NCI-H82 treated with DMSO at 0.1 percent for 48 hours (cell line): ENCODE results near the gene CLDN7.

Source experiments
- DNase-seq: peaks from one replicate; lab custom pipeline; 2025; ENCODE audit not compliant: unreplicated experiment; lab: John Stamatoyannopoulos, UW

CLDN7 gene, protein sequence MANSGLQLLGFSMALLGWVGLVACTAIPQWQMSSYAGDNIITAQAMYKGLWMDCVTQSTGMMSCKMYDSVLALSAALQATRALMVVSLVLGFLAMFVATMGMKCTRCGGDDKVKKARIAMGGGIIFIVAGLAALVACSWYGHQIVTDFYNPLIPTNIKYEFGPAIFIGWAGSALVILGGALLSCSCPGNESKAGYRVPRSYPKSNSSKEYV

DNA sequence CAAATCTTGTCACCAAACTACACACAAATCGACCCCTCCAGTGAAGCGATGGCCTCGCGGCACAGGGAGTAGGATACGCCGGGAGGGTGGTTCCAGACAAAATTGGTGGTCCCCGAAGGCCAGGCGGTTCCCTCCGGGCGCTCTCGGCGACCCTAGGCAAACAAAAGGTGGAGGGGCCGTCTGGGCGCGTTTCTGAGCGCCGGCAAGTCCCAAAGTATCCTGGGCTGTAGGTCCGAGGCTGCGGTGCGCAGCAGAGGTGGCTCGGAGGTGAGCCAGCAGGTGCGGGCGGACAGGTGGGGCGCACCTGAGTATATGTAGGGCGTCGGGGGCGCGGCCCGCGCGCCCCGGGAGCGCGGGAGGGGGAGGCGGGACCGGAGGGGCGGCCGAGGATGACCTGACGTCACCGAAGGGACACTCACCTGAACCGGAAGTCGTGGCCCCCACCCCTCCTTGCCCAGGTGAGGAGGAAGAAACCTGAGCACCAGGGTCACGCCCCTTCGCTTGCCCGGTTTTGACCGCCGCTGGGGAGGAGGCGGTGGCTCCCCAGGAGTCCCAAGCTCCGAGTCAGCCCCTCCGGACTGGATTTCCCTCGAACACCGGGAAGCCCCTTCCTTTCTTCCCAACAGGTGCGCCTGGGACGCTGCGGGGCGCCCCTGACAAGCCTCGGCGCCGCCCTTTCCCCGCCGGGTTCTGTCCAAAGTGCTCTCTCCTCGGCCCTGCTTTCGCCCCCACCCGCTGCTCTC, at the start of gene CLDN7:
Gene CLDN7, minus strand, starts transcription at position 287 of the 743 bp plus-strand sequence. CDS start 435 bp downstream, outside the sequence.
- DNase-seq: no peak

DNA sequence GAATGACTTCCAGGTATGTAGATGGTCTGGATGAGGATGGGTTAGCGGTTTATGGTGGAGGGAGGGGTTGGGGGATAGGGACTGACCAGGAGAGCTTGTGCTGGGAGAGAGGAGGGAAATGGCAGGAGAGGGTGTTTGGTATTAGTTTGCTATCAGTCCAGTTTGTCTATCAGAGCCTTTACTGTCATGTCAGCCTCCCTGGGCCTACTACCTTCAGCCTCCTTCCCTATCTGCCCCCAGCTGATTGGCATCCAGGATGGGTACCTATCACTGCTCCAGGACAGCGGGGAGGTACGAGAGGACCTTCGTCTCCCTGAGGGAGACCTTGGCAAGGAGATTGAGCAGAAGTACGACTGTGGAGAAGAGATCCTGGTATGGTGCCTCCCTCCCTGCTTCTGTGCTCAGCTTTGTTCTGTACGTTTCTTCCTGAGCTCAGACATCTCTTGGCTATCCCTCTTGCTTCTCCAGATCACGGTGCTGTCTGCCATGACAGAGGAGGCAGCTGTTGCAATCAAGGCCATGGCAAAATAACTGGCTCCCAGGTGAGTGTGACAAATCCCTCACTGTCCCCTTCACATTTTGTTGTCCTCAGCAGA, 48.9 kb upstream of the CLDN7 start:
- DNase-seq: no peak

DNA sequence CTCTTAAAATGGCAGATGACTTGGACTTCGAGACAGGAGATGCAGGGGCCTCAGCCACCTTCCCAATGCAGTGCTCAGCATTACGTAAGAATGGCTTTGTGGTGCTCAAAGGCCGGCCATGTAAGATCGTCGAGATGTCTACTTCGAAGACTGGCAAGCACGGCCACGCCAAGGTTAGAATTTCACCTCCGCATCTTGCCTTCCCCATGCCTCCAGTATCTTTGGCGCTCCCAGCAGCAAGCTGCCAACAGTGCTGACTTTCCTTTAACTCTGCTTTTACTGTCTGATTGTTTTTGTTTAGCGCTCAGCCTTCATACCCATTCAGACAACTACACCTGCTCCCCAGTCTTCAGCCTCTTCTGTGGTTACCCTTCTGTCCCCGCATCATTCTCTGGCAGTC, 47.4 kb upstream of the CLDN7 start:
- no peak for DNase-seq

DNA sequence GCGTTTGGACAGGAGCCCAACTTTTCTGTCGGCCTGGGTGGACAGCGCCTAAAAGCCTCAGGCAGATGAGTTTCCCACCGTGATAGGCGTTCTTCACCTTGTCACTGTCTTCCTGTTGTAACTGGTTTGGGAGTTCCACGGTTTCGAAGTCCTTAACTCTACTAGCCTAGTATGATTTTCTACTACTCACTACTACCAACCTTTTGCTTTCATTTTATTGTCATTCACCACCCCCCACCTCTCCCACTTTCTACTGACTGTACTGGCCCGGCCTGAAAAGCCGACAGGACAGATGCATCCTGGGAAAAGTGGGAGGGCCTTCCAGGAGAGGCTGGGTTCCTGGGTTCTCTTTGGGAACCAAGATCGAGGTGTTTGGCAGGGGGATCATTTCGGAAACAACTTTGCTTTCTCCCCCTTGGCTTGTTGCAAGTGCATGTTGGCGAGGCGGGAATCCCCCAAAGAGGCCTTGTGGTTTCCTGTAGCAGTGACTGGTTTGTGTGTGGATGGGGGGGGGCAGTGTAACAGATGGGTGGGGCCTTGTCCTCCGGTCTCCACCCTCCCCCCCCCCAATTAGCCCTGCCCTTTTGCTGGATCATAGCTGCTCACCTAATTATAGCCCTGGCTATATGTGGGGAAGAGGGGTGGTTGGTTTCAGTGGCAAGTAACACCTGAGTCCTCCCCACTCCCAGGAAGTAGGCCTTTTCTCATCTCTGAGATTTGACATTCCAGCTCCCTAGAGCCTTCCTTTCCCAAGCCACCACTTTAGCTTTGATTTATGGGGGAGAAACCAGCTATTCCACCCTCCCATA, 46.6 kb upstream of the CLDN7 start:
- DNase-seq: peak; percentile 60

DNA sequence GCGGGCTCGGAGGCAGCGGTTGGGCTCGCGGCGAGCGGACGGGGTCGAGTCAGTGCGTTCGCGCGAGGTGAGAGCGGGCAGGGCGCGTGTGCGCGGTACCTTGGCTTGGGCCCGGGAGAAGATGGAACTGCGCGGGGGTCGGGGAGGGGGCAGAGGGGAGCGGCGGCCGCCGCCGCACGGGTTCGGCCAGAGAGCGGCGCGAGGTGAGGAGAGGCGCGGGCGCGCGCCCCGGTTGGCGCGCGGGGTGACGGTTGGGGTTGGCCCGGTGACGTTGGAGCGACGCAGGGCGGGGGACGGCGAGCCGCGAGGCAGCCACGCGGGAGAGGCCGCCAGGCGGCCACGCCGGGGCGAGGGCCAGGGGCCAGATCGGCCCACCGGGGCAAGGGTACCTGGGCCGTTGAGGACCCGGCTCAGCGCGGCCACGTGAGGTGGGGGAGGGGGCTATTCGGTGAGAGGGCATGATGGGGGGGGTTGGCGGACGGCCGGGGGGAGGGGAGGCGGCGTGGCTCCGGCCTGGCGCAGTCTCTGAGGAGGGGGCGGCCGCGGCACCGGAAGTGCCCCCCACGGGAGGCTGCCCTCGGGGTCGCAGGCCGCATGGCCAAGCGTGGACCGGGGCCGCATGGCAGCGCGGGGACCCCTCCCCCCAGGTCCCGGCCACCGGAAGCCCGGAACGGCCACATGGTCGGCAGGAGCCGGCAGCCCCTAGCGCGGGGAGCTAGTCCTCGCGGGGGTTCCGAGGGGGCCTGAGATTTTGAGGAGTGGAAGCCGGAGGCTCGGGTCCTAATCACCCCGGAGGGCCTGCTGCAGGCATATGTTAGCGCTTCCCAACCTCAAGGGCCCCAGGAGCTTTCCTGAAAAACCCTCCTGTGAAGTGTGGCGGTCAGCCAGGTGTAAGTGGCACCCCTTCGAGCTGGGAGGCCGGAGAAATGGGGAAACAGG, 45.7 kb upstream of the CLDN7 start:
- no peak for DNase-seq

DNA sequence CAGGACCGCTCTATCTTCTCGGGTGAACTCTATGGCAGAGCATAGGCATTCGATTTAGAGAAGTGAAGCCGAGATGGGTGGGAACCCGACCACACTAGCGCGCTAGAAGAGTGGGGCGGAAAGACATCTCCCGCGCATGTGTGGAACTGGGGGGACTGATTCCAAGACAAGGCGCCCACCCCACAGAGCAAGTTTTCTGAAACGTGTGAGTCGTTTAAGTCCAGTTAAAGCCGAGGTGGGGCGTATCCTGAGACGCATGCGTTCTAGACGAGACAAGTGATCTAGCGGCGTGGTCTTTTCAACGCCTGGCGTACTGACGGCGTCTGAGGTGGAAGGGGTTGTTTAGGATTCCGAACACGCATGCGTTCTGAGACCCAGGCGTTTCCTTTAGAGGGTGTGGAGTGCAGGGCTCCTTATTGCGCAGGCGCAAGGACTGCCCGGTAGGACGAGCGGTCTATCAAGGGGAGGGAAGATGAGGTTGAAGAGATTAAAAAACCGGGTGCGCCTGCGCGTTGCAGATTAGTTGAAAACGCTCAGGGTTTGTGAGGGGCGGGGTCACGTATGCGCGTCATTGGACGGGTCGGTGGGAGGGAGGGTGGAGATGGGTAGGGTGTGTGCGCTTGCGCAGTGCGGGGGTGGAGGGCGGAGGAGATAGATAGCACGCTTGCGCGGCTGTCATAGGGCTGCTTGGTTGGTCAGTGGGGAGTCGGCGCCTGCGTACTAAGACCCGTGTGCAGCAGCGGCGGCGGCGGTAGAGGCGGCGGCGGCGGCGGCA, 44.8 kb upstream of the CLDN7 start, which contains the start of gene EIF5A:
Gene EIF5A, plus strand, starts transcription at position 718 of the 775 bp plus-strand sequence. CDS start 2,008 bp downstream, outside the sequence.
- peak; percentile 100 for DNase-seq

DNA sequence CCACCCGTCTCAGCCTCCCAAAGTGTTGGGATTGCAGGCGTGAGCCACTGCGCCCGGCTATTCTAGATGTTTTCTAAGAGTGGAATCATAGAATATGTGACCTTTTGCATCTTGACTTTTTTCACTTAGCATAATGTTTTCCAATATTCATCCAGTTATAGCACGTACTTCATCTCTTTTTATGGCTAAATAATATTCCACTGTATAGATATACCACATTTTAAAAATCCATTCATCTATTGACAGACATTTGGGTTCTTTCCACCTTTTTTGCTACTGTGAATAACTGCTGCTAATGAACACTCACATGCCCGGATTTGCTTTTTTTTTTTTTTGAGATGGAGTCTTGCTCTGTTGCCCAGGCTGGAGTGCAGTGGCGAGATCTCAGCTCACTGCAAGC, 41.9 kb upstream of the CLDN7 start:
- DNase-seq: no peak

DNA sequence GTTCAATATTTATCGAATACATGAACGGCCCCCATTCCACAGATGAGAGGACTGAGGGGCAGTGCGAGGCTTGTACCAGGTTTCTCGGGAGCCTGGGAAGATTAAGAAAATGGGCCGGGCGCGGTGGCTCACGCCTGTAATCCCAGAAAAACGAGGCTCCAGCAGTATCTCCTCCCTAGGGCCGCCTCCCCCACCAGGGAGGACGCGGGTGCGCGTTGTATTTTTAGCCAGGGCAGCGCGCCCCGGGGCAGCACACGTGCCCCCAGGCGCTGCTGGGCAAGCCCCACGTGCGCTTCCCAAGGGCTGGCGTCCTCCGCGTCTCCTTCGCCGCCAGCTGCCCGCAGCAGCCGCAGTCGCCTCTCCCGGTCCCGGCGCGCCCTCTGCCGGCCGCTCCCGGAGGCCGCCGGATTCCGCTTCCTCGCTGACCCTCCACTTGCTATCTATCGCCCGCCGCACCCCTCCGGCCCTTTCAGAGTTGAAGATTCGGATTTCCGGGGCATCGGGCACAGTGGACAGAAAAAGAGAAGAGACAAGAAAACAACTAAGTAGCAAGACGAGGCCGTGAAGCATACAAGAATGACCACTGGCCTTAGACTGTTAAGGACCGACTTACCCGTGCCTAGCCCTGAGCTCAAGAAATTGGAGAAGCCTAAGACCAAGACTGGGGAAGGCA, 34.0 kb upstream of the CLDN7 start:
- peak; percentile 77 for DNase-seq

DNA sequence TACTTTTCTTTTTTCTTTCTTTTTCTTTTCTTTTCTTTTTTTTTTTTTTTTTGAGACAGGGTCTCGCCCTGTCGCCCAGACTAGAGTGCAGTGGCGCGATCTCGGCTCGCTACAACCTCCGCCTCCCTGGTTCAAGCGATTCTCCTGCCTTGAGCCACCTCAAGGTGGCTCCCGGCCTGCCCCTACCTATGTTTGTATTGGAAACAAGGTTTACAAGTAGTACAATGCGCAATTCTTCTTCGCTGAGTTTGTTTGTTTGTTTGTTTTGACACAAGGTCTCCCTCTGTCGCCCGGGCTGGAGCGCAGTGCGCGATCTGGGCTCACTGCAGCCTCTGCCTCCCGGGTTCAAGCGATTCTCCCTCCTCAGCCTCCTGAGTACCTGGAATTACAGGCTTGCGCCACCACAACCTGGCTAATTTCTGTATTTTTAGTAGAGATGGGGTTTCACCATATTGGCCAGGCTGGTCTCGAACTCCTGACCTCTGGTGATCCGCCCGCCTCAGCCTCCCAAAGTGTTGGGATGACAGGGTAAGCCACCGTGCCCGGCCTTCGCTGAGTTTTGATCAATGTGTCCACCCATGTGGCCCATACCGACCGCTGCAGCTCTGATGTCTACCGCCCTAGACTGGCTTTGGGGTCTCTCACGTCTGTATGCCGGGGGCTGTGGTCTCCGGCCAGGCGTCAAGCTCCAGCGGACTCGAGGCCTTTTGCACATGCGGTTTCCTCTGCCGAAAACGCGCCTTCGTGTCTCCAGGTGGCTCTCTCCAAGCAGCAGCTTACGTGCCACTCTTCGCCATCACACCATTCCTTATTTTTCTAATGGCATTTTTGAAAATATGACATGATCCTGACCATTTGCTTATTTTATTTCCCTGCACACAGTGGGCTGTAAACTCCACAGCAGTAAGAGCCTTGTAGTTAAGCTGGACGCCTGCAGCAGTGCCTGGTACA, 33.2 kb upstream of the CLDN7 start:
- no peak for DNase-seq

DNA sequence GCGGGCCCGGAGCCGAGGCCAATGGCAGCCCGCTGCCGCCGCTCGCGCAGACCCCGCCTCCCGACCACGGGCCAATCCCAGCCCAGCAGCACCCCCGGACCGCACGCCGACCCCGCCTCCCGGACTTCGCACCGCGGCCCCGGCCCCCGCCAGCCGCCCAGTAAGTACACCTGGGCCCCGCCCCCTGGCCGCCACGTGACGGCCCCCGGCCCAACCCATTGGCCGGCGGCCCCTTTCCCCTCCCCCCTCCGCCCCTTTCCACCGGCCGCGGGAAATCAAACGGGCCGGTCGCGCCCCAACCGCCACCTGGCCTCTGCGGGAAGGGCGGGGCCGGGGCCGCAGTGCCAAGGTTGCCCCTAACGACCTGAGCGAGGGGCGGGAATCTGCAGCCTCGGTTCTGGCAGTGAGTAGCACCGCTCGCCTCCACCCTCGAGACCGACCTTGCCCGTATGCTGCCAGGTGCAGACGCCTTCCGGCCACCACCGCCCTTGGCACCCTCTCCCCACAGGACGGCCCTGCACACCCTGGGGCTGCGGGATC, 32.4 kb upstream of the CLDN7 start, which contains the start of gene YBX2:
Gene YBX2, minus strand, starts transcription at position 26 of the 540 bp plus-strand sequence. CDS start 139 bp downstream, outside the sequence.
- DNase-seq: peak; percentile 77

DNA sequence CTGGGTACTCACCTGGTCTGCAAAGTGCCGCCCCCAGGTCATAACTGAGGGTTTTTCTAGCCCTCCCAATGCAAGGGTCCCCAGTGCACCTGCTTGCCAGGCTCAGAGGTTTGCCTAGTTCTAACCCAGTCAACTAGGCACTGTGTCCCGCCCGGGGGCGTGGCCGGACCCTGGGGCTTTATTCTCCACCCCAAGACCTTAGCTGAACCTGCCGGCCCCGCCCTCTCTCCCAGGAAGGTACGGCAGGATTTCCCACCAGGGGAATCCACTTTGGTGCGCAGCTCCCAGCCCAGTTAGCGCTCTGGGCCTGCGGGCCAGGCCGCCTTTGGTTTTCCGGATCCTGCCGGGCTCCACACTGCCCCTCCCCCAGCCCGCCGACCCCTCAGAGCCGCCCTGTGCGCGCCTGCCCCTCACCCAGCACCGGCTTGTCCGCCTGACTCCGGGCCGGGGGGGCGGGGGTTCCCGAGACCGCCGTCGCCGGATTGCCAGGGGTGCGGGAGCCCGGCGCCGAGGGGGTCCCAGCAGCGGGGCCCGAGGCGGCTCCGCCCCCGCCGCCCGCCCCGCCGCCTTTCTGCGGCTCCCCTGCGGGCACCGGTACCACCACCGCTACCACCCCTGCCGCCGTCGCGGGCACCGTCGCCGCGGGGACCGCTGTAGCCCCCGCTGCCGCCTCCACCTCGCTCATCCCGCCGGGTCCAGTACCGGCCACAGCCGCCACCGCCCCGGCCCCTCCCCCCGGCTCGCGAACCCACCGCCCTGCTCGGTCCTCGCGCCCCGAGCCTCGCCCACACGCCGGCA, 31.7 kb upstream of the CLDN7 start:
- DNase-seq: peak; percentile 47

DNA sequence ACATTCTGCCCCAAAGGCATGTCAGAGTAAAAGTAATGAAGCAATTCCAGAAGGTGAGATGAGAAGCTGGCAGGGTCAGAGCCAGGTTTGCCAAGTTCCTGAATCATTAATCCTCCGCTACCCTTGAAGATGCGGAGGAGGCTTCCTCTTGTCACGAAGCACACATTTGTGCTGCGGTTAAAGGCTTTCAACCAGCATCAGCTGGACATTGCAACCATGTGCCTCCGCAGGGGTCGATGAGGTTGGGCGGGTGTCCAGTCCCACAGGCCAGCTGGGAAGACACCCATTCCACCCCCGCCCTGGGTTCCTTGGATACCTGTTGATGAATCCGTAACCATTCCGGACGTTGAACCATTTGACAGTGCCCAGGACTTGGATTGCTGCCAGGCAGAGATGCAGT, 30.9 kb upstream of the CLDN7 start:
- DNase-seq: no peak

DNA sequence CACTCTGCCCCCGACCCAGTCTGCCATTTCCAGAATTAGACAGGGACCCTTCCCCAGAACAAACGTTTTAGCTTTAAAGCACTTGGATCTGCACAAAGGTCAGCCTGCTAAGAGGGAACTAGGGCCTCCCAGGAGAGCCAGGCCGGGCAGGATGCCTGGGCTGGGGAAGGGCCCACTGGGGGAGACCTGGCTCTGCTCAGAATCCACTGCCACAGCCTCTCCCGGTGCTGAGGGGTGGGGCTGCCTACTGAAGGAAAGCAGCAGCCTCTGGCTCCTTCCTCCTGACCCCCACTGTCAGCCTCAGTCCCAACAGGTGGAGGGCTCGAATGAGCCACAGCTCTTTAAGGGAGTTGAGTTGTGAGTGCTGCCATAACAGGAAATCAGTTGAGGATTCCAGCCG, 30.5 kb upstream of the CLDN7 start:
- DNase-seq: no peak

DNA sequence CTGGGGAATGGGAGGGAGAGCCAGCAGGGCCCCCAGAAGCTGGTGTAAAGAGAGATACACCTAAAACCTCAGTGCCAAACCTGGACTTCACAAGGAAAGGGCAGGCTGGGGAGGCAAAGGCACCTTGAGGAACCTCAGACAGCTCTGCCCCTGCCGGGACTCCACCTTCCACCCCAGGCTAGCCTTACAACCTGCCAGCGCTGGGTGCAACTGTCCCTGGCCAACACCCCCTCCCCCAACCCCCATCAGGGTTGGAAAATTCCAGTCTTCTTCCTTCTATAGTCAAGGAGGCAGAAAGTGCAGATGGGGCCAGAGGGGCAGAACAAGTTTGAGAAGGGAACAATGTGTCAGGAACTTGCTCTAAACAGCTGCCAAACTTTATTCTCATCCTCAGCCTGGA, 29.9 kb upstream of the CLDN7 start:
- no peak for DNase-seq

DNA sequence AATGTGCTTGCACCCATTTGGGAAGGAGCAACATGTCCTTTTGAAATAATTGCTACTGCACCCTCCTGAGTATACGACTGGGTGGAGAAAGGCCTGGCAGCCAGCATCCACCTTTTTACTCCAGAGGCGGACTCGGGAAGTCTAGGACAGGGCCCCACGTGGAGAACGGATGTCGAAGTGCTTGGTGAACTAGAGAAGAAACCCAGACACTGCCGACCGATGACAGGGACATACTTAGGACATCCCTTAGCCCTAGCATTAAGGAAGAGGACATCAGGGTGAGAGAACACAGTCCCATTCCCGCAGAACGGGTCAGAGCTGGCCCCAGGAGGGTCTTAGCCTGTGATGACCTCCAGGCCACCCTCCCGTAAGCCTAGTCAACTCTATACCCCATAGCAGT, 28.4 kb upstream of the CLDN7 start:
- no peak for DNase-seq

DNA sequence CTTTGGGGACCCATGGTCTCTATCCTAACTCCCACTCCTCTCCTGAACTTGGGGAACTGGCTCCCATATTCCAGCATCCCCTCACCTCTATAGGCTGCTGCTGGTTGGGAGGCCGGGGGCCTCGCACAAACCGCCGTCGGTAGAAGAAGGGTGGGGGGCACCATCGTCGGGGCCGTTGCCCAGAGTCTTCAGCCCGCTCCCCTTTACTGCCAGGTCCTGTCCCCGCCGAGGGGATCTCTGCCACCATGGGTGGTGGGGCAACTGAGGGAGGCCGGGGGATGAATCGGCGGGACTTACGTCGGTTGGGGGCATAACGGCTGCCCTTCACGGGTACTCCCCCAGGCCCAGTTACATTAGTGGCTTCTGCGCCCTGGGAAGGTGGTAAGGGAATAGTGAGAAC, 27.9 kb upstream of the CLDN7 start:
- no peak for DNase-seq
